ENCODE data around the gene TMC4. TPM values are rescaled to one million over a fixed set of nuclear protein-coding genes. Genes with fewer than 3 reads are reported as not detected.
"Not testable (repeated sequence)": the region's sequence is repeated elsewhere in the genome, so short reads cannot be mapped to it uniquely, and the experiment has no call there.

The TMC4 gene
- total and polyA plus RNA-seq, 2 donors (not counting 1 experiment from before 2014, with no cell fraction given) = not detected

DNA sequence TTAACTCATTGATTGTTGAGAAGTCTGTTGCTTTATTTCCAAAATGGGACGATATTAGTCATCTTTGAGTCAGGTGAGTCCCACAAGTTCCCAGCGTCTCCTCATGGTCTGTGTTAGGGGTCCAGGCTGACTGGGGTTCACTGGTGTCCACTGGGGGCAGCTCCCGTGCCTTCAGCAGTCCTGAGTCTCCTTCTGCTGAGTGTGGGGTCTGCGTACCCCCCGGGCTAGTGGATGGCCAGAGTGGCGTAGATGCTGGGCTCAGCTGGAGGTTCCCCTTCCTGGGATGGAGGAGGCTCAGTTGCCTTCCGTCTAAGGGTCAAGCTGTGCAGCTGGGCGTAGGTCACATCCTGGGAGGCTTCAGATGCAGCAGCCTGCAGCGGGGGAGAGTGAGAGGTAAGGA lies 43.9 kb upstream of the TMC4 start:
- intact Hi-C loops (cut with micrococcal nuclease) = no loop called here
- no peak overlapping the region for H3K4me2 ChIP-seq (replicated peaks; ENCODE audit: low read depth, low read length, poor library complexity, severe bottlenecking)
- H3K4me1 ChIP-seq (ENCODE audit: control insufficient read depth in 2 of 2, insufficient read depth in 2 of 2, low read length in 2 of 2) = no peaks in the 10 kb centered on the region
- no peak overlapping the region for H3K4me3 ChIP-seq (ENCODE audit: control extremely low read depth in 1 of 5, extremely low read depth in 1 of 5, insufficient read depth in 1 of 5, low read depth in 2 of 5, low read length in 4 of 5)
- H3K9me3 Mint-ChIP-seq (ENCODE audit: insufficient read depth) = no peaks in the 10 kb centered on the region
- H3K9me3 ChIP-seq (ENCODE audit: control extremely low read depth in 1 of 3, control insufficient read depth in 2 of 3, insufficient read depth in 1 of 3, low read length in 2 of 3) = no peaks in the 10 kb centered on the region
- no peak overlapping the region for H3K4me3 Mint-ChIP-seq
- H3K27ac ChIP-seq (ENCODE audit: low read length in 2 of 2) = no peak overlapping the region
- 89% methylated on average over 7 of the region's 9 CpGs for WGBS (ENCODE audit: insufficient coverage)
- ATAC-seq (ENCODE audit: low read depth) (no peak), DNase-seq (no peak)
- TF ChIP-seq, protein P1, sequence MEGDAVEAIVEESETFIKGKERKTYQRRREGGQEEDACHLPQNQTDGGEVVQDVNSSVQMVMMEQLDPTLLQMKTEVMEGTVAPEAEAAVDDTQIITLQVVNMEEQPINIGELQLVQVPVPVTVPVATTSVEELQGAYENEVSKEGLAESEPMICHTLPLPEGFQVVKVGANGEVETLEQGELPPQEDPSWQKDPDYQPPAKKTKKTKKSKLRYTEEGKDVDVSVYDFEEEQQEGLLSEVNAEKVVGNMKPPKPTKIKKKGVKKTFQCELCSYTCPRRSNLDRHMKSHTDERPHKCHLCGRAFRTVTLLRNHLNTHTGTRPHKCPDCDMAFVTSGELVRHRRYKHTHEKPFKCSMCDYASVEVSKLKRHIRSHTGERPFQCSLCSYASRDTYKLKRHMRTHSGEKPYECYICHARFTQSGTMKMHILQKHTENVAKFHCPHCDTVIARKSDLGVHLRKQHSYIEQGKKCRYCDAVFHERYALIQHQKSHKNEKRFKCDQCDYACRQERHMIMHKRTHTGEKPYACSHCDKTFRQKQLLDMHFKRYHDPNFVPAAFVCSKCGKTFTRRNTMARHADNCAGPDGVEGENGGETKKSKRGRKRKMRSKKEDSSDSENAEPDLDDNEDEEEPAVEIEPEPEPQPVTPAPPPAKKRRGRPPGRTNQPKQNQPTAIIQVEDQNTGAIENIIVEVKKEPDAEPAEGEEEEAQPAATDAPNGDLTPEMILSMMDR (IDR thresholded peaks at IDR 0.05) = no peak
- no peak for TF ChIP-seq EZH2 (IDR thresholded peaks at IDR 0.05; ENCODE audit: borderline replicate concordance, insufficient read depth, low read depth, low read length, poor library complexity, severe bottlenecking)
- H3K4me1 Mint-ChIP-seq = no peaks in the 10 kb centered on the region
- POLR2A ChIA-PET = no interaction called here
- H3K9ac ChIP-seq (ENCODE audit: low read length) = no peak overlapping the region
- H3K27me3 ChIP-seq (replicated peaks in 1 of 4; ENCODE audit: control extremely low read depth in 1 of 4, control insufficient read depth in 3 of 4, insufficient read depth in 4 of 4, low read length in 3 of 4) = no peaks in the 10 kb centered on the region
- H3K27me3 Mint-ChIP-seq = no peaks in the 10 kb centered on the region
- H2AFZ ChIP-seq (ENCODE audit: insufficient read depth, low read depth, low read length, poor library complexity, severe bottlenecking) = no peak overlapping the region
- H3K79me2 ChIP-seq (ENCODE audit: control insufficient read depth, insufficient read depth, low read length) = peaks cover 3% of the 10 kb centered on the region
- CTCF ChIA-PET = no interaction called here
- H3K27ac Mint-ChIP-seq = no peak overlapping the region
- H4K20me1 ChIP-seq (ENCODE audit: control insufficient read depth, insufficient read depth, low read length, poor library complexity, severe bottlenecking) = no peaks in the 10 kb centered on the region
- no peaks in the 10 kb centered on the region for H3K36me3 ChIP-seq (replicated peaks in 1 of 2; ENCODE audit: control extremely low read depth in 1 of 2, control insufficient read depth in 1 of 2, extremely low read depth in 1 of 2, insufficient read depth in 2 of 2, low read length in 1 of 2)

DNA sequence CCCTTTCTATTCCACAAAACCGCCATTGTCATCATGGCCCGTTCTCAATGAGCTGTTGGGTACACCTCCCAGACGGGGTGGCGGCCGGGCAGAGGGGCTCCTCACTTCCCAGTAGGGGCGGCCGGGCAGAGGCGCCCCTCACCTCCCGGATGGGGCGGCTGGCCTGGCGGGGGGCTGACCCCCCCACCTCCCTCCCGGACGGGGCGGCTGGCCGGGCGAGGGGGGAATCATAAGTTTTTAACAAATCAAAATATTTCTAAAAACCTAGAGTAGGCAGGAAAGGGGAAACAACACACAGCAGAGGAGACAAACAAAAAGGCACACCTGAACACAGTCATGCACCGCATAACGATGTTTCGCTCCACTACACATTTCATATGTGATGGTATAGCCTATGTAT lies 41.8 kb upstream of the TMC4 start:
- ATAC-seq (ENCODE audit: low read depth); H3K36me3 ChIP-seq (replicated peaks in 1 of 2; ENCODE audit: control extremely low read depth in 1 of 2, control insufficient read depth in 1 of 2, extremely low read depth in 1 of 2, insufficient read depth in 2 of 2, low read length in 1 of 2); H3K4me3 ChIP-seq (ENCODE audit: control extremely low read depth in 1 of 5, extremely low read depth in 1 of 5, insufficient read depth in 1 of 5, low read depth in 2 of 5, low read length in 4 of 5); H3K9ac ChIP-seq (ENCODE audit: low read length); H2AFZ ChIP-seq (ENCODE audit: insufficient read depth, low read depth, low read length, poor library complexity, severe bottlenecking); H3K9me3 ChIP-seq (ENCODE audit: control extremely low read depth in 1 of 3, control insufficient read depth in 2 of 3, insufficient read depth in 1 of 3, low read length in 2 of 3); intact Hi-C loops (cut with micrococcal nuclease); H3K27me3 Mint-ChIP-seq; H3K27me3 ChIP-seq (replicated peaks in 1 of 4; ENCODE audit: control extremely low read depth in 1 of 4, control insufficient read depth in 3 of 4, insufficient read depth in 4 of 4, low read length in 3 of 4); POLR2A ChIA-PET; DNase-seq; H3K4me2 ChIP-seq (replicated peaks; ENCODE audit: low read depth, low read length, poor library complexity, severe bottlenecking); H3K27ac ChIP-seq (ENCODE audit: low read length in 2 of 2); H3K4me3 Mint-ChIP-seq; H3K27ac Mint-ChIP-seq; CTCF ChIA-PET; H3K9me3 Mint-ChIP-seq (ENCODE audit: insufficient read depth): not testable (repeated sequence)
- WGBS (ENCODE audit: insufficient coverage) = 93% methylated on average over 3 of the region's 19 CpGs
- Histone ChIP-seq H3K79me2 (ENCODE audit: control insufficient read depth, insufficient read depth, low read length) (peaks cover 17% of the 10 kb centered on the region), H4K20me1 (ENCODE audit: control insufficient read depth, insufficient read depth, low read length, poor library complexity, severe bottlenecking) (peaks cover 14% of the 10 kb centered on the region), H3K4me1 (ENCODE audit: control insufficient read depth in 2 of 2, insufficient read depth in 2 of 2, low read length in 2 of 2) (peaks cover 0 to 12% of the 10 kb centered on the region in 2 donors)
- peaks cover 15% of the 10 kb centered on the region for H3K4me1 Mint-ChIP-seq

DNA sequence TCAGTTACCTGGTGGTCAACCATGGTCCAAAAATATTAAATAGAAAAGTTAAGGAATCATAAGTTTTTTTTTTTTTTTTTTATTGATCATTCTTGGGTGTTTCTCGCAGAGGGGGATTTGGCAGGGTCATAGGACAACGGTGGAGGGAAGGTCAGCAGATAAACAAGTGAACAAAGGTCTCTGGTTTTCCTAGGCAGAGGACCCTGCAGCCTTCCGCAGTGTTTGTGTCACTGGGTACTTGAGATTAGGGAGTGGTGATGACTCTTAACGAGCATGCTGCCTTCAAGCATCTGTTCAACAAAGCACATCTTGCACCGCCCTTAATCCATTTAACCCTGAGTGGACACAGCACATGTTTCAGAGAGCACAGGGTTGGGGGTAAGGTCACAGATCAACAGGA lies 41.3 kb upstream of the TMC4 start:
- H3K9me3 Mint-ChIP-seq (ENCODE audit: insufficient read depth); H3K4me2 ChIP-seq (replicated peaks; ENCODE audit: low read depth, low read length, poor library complexity, severe bottlenecking); H3K9ac ChIP-seq (ENCODE audit: low read length); DNase-seq; H3K36me3 ChIP-seq (replicated peaks in 1 of 2; ENCODE audit: control extremely low read depth in 1 of 2, control insufficient read depth in 1 of 2, extremely low read depth in 1 of 2, insufficient read depth in 2 of 2, low read length in 1 of 2); H3K27me3 ChIP-seq (replicated peaks in 1 of 4; ENCODE audit: control extremely low read depth in 1 of 4, control insufficient read depth in 3 of 4, insufficient read depth in 4 of 4, low read length in 3 of 4); H2AFZ ChIP-seq (ENCODE audit: insufficient read depth, low read depth, low read length, poor library complexity, severe bottlenecking); H3K27ac ChIP-seq (ENCODE audit: low read length in 2 of 2); ATAC-seq (ENCODE audit: low read depth); POLR2A ChIA-PET; H3K27ac Mint-ChIP-seq; H3K4me3 Mint-ChIP-seq; H3K27me3 Mint-ChIP-seq; CTCF ChIA-PET; H3K9me3 ChIP-seq (ENCODE audit: control extremely low read depth in 1 of 3, control insufficient read depth in 2 of 3, insufficient read depth in 1 of 3, low read length in 2 of 3); intact Hi-C loops (cut with micrococcal nuclease); H3K4me3 ChIP-seq (ENCODE audit: control extremely low read depth in 1 of 5, extremely low read depth in 1 of 5, insufficient read depth in 1 of 5, low read depth in 2 of 5, low read length in 4 of 5): not testable (repeated sequence)
- H3K4me1 ChIP-seq (ENCODE audit: control insufficient read depth in 2 of 2, insufficient read depth in 2 of 2, low read length in 2 of 2) = peaks cover 0 to 17% of the 10 kb centered on the region in 2 donors
- peaks cover 18% of the 10 kb centered on the region for H3K4me1 Mint-ChIP-seq
- WGBS (ENCODE audit: insufficient coverage) = no CpG with 5 or more reads among the region's 5 CpGs
- peaks cover 19% of the 10 kb centered on the region for H4K20me1 ChIP-seq (ENCODE audit: control insufficient read depth, insufficient read depth, low read length, poor library complexity, severe bottlenecking)
- peaks cover 21% of the 10 kb centered on the region for H3K79me2 ChIP-seq (ENCODE audit: control insufficient read depth, insufficient read depth, low read length)

All from B cell (primary cell).